Effector memory CD8-positive, alpha-beta T cell (primary cell): ENCODE measurements around the gene TRIM32.

Experiments used
- ATAC-seq: fragments of 150-1000 bp; cut with Tn5 transposase; replicated peaks from 2 replicates; pipeline ENCODE4 v1.10.0; 2021; ENCODE audit warnings: mild to moderate bottlenecking, moderate library complexity
- DNase-seq, 3 experiments: peaks; one replicate each; pipeline ENCODE4 v3.0.0; 2021
- H3K27ac Mint-ChIP-seq, 2 donors: one replicate each; pipeline ENCODE4 v1.8.0; 2022; ENCODE audit warnings: mild to moderate bottlenecking in 2 of 2, mixed read lengths in 2 of 2, moderate library complexity in 2 of 2
- H3K27me3 Mint-ChIP-seq, 2 donors: one replicate each; pipeline ENCODE4 v1.8.0; 2022; ENCODE audit warnings: mixed read lengths in 2 of 2
- H3K36me3 Mint-ChIP-seq: one replicate; pipeline ENCODE4 v1.8.0; 2022; ENCODE audit warnings: mild to moderate bottlenecking, moderate library complexity, mixed read lengths; ENCODE audit not compliant: insufficient read depth
- H3K4me1 Mint-ChIP-seq, 2 donors: one replicate each; pipeline ENCODE4 v1.8.0; 2022; ENCODE audit warnings: low read depth in 2 of 2, mixed read lengths in 2 of 2
- H3K4me3 Mint-ChIP-seq, 2 donors: one replicate each; pipeline ENCODE4 v1.8.0; 2022; ENCODE audit warnings: mild to moderate bottlenecking in 2 of 2, mixed read lengths in 2 of 2, moderate library complexity in 2 of 2
- H3K9me3 Mint-ChIP-seq, 2 donors: one replicate each; pipeline ENCODE4 v1.8.0; 2022; ENCODE audit warnings: mixed read lengths in 2 of 2

TRIM32 gene

DNA sequence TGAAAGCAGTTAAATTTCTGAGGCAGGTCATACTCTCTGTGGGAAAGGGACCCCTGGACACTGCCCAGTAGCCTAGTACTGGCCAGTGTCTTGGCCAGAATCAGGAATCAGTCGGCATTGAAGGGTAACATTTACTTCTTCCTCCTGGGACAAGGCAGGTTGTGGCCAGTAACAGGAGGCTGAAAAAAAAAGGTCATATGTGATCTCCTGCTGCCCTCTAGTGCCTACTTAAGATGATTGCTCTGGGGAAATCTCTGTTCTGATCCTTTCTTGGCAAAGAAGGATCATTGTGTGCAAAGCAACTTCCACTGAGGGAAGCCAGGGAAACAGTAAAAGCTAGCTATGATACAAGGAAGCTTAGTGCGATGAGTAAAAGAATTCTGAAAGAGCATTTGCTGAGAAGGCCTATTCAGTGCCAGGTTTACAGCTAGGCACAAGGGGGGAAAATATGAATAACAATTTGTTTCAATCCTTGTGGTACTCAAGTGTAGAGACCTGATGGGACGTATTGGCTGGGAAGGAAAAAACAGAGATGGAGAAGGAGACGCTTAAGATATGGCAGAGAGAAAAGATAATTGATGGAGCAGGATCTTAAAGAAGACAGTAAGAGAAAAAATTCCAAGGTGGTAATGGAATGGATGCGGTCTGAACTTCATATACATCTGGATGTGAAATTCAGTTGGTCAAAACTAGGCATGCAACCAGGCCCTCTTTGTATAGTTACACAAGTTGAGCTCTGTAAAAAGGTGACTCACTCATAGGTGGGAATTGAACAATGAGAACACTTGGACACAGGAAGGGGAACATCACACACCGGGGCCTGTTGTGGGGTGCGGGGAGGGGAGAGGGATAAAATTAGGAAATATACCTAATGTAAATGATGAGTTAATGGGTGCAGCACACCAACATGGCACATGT is 25.8 kb upstream of the TRIM32 start:
- no peak overlapping the region for H3K27ac Mint-ChIP-seq
- H3K9me3 Mint-ChIP-seq = no peaks in the 10 kb centered on the region
- H3K4me1 Mint-ChIP-seq = no peaks in the 10 kb centered on the region
- H3K27me3 Mint-ChIP-seq = no peaks in the 10 kb centered on the region
- ATAC-seq = peak; percentile 48
- H3K36me3 Mint-ChIP-seq = no peaks in the 10 kb centered on the region
- peak in 2 of 3 experiments; percentile 1 to 2 for DNase-seq
- H3K4me3 Mint-ChIP-seq = no peak overlapping the region

DNA sequence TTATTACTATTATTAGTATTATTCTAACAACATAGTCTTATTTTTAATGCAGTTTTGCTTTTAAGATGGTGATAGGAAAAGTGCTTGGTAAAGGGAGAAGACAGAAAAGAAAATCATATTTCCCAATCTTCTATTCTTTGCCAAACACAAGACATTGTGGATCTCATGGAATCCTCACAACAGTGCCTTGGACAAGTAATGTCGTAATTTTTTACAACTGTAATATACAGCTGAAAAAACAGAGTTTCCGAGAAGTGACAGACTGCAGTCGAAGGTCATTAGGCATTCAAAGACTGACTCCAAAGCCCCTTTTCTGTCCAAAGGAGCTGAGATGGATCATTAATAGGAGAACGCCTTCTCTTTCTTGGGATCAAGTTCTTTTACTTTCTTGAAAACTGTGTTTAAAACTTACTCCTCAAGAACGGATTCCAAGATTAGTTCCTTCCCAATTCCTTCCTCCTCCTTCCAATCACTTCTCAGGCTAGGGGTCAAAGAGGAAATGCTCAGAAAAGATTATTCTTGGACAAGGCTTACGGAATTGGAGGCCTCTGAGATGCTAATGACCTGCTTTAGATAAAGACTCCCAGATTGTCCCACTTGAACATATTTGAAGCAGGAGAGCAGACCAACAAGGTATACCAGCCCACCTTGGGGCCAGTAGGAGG is 24.3 kb upstream of the TRIM32 start:
- no peaks in the 10 kb centered on the region for H3K4me1 Mint-ChIP-seq
- H3K27me3 Mint-ChIP-seq = no peaks in the 10 kb centered on the region
- ATAC-seq (no peak), DNase-seq (no peak)
- H3K9me3 Mint-ChIP-seq = no peaks in the 10 kb centered on the region
- no peak overlapping the region for H3K27ac Mint-ChIP-seq
- H3K4me3 Mint-ChIP-seq = no peak overlapping the region
- H3K36me3 Mint-ChIP-seq = no peaks in the 10 kb centered on the region

DNA sequence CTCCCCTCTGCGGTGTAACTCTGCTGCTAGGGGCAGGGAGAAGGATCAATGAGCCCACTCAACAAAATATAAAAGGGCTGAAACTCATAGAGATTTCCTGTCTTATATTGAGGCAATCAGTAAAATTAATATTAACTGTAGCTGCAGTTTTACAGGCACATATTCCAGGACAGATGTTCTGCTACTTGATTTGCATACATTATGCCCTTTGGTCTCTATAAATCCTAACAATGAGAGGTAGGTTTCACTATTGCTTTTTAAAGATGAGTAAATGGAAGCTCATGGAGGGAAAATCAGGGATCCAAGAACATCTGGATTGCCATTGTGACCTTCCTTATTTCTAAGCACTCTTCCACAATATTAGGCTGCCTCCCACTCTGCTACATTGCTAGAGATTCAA is 23.5 kb upstream of the TRIM32 start:
- Mint-ChIP-seq H3K27ac (no peak overlapping the region), H3K4me1 (peaks cover 0 to 1% of the 10 kb centered on the region in 2 donors), H3K27me3 (no peaks in the 10 kb centered on the region), H3K4me3 (no peak overlapping the region), H3K36me3 (no peaks in the 10 kb centered on the region), H3K9me3 (no peaks in the 10 kb centered on the region)
- ATAC-seq (no peak), DNase-seq (no peak)

DNA sequence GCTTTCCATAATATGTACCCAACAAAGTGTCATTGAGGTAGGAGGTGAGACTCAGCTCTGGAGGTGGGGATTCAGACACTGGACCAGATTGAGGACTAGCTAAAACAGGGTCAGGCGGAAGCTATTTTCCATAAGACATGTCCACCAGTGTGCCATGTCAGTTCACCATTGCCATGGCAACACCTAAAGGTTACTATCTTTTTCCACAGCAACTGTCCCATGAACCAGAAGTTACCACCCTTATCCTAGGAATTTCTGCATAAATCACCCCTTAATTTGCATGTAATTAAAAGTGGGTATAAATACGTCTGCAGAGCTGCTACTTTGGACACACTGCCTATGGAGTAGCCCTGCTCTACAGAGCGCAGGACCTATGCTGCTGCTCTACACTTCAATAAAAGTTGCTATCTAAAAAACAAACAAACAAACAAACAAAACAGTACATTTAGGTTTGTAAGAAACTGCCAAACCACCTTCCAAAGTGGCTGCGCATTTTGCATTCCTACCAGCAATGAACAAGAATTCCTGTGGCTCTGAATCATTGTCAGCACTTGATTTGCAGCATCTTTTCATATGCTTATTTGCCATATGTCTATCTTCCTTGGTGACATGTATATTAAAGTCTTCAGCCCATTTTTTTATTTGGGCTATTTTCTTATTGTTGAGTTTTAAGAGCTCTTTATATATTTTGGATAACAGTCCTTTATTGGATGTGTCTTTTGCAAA is 18.0 kb upstream of the TRIM32 start:
- DNase-seq = no peak
- H3K36me3 Mint-ChIP-seq = no peaks in the 10 kb centered on the region
- H3K9me3 Mint-ChIP-seq = peaks cover 0 to 3% of the 10 kb centered on the region in 2 donors
- H3K27ac Mint-ChIP-seq = no peak overlapping the region
- no peak for ATAC-seq
- no peak overlapping the region for H3K4me3 Mint-ChIP-seq
- H3K4me1 Mint-ChIP-seq = peaks cover 0 to 3% of the 10 kb centered on the region in 2 donors
- H3K27me3 Mint-ChIP-seq = no peaks in the 10 kb centered on the region

DNA sequence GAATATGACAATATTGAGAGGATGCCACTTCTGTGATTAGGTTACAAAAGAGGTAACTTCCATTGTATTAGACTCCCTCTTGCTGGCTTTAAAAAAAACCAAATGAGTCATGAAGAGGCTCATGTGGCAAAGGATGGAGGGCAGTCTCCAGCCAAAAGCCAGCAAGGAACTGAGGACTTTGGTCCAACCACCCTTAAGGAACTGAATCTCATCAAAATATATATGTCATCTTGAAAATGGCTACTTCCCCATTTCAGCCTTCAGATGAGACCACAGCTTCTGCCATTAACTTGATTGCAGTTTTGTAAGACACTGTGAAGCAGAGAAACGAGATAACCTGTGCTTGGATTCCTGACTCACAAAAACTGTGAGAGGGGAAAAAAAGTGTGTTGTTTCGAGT is 15.5 kb upstream of the TRIM32 start:
- Mint-ChIP-seq H3K9me3 (peaks cover 0 to 3% of the 10 kb centered on the region in 2 donors), H3K27ac (no peak overlapping the region), H3K4me3 (no peak overlapping the region), H3K4me1 (peaks cover 0 to 3% of the 10 kb centered on the region in 2 donors), H3K36me3 (no peaks in the 10 kb centered on the region), H3K27me3 (no peaks in the 10 kb centered on the region)
- DNase-seq = no peak
- no peak for ATAC-seq

DNA sequence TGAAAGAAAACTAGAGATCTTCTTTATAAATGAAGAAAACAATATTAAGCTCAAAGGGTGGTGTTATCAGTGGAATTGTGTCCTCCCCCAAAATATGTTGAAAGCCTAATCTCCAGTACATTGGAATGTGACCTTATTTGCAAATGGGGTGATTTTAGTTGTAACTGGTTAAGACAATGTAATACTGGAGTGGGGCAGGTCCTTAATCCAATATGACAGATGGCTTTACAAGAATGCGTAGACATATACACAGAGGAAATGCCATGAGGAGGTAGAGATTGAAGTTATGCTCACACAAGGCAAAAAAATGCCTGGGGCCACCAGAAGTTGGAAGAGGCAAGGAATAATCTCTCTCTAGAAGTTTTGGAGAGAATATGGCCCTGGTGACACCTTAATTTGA is 13.7 kb upstream of the TRIM32 start:
- Mint-ChIP-seq H3K27ac (no peak overlapping the region), H3K9me3 (peaks cover 0 to 3% of the 10 kb centered on the region in 2 donors), H3K4me1 (peaks cover 0 to 3% of the 10 kb centered on the region in 2 donors), H3K4me3 (no peak overlapping the region), H3K36me3 (no peaks in the 10 kb centered on the region), H3K27me3 (no peaks in the 10 kb centered on the region)
- no peak for ATAC-seq
- DNase-seq = no peak

DNA sequence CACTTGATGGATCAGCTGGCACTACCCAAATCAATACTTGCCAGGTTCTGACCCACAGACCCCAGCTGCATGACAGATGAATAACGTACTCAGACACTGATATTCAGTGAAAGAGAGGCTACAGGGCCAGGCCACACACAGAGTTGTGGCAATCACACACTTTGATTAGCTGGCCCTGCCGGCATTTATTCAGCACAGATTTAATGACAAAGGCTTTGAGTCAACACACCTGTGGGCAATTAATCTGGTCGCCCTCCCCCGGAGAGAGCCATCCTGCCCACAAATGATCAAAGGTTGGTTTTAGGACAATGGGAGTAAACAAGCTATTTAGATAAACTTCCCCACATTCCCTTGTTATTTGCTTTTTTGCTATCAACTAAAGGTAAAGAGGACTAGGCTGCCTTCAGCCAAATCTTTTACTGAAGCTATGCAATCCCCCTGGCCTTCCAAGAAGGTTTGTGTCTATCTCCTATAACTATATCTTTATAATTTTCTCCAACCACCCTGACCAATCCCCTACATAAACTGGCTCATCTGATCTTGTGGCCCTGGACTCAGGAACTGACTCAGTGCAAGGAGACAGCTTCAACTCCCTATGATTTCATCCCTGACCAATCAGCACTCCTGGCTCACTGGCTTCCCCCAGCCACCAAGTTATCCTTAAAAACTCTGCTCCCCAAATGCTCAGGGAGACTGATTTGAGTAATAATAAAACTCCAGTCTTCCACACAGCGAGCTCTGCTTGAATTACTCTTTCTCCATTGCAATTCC is 12.7 kb upstream of the TRIM32 start:
- Mint-ChIP-seq H3K9me3 (peaks cover 0 to 3% of the 10 kb centered on the region in 2 donors), H3K4me1 (no peaks in the 10 kb centered on the region), H3K36me3 (no peaks in the 10 kb centered on the region), H3K27ac (no peak overlapping the region), H3K4me3 (no peak overlapping the region), H3K27me3 (no peaks in the 10 kb centered on the region)
- no peak for DNase-seq
- no peak for ATAC-seq

DNA sequence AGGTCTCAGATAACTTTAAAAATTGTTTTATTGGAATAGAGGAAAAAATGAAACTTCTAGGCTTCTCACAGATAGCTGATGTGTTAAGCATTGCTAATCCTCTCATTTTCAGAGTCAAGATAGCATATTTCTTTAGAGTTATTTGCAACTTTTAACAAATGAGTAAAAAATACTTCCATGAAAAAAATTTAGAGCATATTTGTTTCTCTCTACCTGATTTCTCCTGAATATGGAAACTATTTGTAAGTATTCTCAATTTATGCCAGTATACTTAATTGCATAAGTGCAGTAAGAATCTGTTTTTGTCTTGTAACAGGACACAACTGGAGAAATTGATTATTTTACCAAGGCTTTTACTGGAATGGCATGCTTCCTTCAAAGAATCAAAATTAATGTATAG is 3.6 kb upstream of the TRIM32 start:
- Mint-ChIP-seq H3K36me3 (peaks cover 7% of the 10 kb centered on the region), H3K4me3 (no peak overlapping the region), H3K27ac (no peak overlapping the region), H3K27me3 (no peaks in the 10 kb centered on the region), H3K9me3 (peaks cover 0 to 1% of the 10 kb centered on the region in 2 donors), H3K4me1 (peaks cover 17 to 23% of the 10 kb centered on the region in 2 donors)
- DNase-seq (no peak), ATAC-seq (no peak)

DNA sequence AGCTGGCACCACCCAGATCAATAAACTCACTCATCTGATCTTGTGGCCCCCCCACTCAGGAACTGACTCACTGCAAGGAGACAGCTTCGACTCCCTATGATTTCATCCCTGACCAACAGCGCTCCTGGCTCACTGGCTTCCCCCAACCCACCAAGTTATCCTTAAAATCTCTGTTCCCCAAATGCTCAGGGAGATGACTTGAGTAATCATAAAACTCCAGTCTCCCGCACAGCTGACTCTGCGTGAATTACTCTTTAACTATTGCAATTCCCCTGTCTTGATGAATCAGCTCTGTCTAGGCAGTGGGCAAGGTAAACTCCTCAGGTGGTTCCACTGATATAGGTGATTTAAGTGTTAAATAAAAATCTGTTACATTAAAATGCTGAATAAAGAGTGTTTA is 1.9 kb upstream of the TRIM32 start:
- H3K9me3 Mint-ChIP-seq = peaks cover 0 to 1% of the 10 kb centered on the region in 2 donors
- ATAC-seq = no peak
- no peak overlapping the region for H3K27ac Mint-ChIP-seq
- H3K4me1 Mint-ChIP-seq = peaks cover 33 to 34% of the 10 kb centered on the region in 2 donors
- no peak for DNase-seq
- no peak overlapping the region for H3K4me3 Mint-ChIP-seq
- H3K27me3 Mint-ChIP-seq = no peaks in the 10 kb centered on the region
- H3K36me3 Mint-ChIP-seq = peaks cover 7% of the 10 kb centered on the region

DNA sequence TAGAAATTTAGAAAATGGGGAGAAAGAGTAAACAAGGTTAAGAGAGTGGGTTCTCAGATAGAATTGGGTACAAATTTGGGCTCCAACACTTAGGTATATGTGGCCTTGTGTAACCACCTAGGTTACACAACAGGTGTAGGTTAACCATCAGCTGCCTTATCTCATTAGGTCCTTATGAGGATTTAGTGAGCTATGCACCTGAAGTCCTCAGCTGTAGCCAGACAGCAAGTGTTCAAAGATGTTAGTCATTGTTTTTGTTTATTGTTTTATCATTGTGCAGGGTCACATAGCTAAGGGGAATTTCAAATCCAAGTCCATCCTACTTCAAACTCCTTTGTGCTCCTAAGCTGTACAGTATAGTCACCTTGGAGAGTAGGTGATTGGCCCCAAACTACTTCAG is 970 bp upstream of the TRIM32 start:
- Mint-ChIP-seq H3K4me1 (peaks cover 41% of the 10 kb centered on the region in 2 donors), H3K27me3 (no peaks in the 10 kb centered on the region)

DNA sequence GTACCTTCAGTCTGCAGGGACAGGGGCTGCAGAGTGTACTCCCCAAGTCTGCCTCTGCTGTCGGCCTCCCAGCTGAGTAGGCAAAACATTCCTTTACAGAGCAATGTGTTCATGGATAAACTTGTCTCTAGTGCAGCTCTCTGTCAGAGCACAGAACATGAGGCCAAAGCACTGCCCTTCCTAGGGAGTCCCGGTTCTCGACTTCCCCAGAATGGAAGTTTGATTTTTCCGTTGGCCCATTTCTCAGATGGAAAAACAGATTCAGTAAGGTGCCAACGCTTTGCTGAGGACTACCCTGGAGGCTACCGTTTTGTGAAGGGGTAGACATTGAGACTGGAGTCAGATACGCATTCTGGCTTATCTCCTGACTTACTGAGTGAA is 422 bp upstream of the TRIM32 start:
- peaks cover 0 to 1% of the 10 kb centered on the region in 2 donors for H3K9me3 Mint-ChIP-seq
- H3K27me3 Mint-ChIP-seq = no peaks in the 10 kb centered on the region
- peaks cover 45 to 46% of the 10 kb centered on the region in 2 donors for H3K4me1 Mint-ChIP-seq
- peak overlapping the region; percentile 85 to 90 for H3K4me3 Mint-ChIP-seq
- DNase-seq (no peak), ATAC-seq (peak; percentile 33)
- H3K27ac Mint-ChIP-seq = peak overlapping the region; percentile 76 to 91
- H3K36me3 Mint-ChIP-seq = peaks cover 7% of the 10 kb centered on the region

More for the DNA sequence above, 970 bp upstream of the TRIM32 start:
- DNase-seq (no peak), ATAC-seq (no peak)
- Mint-ChIP-seq H3K36me3 (peaks cover 7% of the 10 kb centered on the region), H3K27ac (peak overlapping the region; percentile 76 to 91), H3K4me3 (peak overlapping the region; percentile 85 to 90), H3K9me3 (peaks cover 0 to 1% of the 10 kb centered on the region in 2 donors)

DNA sequence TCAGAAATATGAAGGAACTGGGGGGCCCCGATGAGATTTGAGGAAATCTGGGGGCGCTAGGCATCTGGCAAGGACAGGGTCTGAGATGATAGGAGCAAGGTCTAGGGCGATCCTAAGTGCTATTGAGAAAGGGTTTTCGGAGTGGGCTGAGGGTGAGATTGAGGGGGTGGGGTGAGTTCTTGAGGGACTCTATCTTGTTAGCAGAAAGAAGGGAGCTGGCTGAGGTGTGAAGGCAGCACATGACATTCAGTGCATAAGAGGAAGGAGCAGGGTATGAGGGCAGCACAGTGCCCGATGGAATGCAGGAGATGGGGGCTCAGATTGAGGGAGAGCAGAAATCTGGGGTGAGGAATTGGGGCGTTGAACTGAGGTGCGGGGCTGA is 640 bp downstream of the TRIM32 start:
- no peak for DNase-seq
- peak overlapping the region; percentile 76 to 91 for H3K27ac Mint-ChIP-seq
- peaks cover 7% of the 10 kb centered on the region for H3K36me3 Mint-ChIP-seq
- H3K4me1 Mint-ChIP-seq = peaks cover 51 to 56% of the 10 kb centered on the region in 2 donors
- H3K9me3 Mint-ChIP-seq = peaks cover 0 to 1% of the 10 kb centered on the region in 2 donors
- H3K4me3 Mint-ChIP-seq = peak overlapping the region; percentile 85 to 90
- peak; percentile 3 for ATAC-seq
- H3K27me3 Mint-ChIP-seq = no peaks in the 10 kb centered on the region
